Embryonic facial prominence (tissue), 1 donor: Measurements from ENCODE around the gene CTBP2.

ENCODE experiments used
- DNase-seq: peaks from one replicate; pipeline ENCODE4 v3.0.0-alpha.2; 2016; ENCODE audit errors: extremely low spot score

Gene CTBP2

DNA sequence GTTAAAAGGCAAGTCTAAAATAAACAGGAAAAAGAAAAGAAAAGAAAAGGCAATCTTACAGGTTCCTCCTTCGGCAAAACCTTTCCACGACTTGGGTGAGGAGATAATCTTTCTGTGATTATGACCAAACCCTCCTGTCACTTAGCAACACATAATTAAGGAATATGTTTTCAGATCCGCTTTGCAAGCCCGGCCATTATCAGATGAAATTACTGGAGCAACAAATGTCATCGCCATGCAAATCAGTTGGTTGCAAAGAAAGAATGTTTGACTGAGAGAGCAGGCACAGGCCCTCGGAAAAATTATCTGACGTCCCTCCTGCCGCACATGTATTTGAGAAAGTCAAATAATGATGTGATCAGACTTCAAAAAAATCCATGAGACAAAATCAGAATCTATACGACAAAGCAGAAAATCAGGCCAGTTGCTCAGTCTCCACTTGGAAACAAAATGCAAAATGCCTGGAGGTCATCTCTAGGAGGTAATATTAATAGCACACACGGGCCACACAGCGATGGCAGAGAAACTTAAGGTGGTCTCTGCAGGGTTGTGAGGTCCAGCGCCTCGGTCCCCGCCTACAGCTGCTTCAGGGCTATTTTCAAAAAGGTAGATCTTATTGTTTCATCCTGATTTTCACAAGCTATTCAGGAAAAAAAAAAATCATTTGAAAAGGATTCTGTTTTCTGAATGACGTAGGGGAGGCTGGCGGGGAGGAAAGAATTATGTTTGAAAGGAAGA, 135.7 kb downstream of the CTBP2 start:
- DNase-seq = no peak

DNA sequence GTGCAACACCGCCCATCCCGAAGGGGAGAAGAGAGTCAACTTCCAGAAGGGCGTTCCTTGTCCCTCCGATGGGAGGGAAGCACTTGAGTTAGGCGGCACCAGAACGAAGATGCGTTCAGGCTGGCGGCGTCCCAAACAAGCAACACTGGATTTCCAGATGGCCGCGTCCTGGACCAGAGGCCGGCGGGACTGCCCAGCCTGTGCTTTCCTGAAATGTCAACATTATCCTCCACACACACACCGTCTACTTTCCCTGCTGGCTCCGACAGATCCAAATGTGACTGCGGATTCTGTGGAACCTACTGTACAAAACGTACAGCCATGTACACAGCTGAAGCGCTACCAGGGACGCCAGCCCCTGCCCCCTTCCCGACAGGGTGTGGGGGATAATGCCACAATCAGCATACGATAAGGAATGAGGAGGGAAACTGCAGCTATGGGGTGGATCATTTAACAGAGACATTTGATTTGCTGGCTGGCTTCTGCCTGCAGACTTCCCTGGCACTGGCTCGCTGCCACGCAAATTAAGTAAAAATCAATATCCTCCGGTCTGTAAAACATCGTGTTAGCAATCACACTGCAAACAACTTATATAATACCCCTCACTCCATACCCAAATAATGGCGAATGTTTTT, 136.4 kb downstream of the CTBP2 start:
- DNase-seq = no peak

GRCh38 chr10:125023255-125023654, 137.1 kb downstream of the CTBP2 start:
- no peak for DNase-seq

DNA sequence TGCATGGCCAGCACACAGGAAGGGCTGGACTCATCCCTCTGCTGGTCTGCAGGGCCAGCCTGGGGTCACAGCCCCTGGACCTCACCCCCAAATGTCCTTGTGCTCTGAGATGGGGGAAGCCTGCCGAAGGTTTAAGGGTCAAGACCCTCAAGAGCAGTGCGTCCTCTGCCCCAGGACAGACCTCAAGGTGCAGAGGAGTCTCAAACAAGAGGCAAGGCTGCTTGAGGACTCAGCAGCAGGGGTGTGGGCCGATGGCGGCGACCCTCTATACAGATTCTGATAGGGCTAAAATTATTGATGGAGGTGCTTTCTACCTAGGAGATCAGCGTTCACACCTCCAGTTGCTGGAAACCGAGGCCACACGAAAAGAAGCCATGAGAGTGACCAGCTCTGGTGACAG, 137.7 kb downstream of the CTBP2 start:
- DNase-seq = no peak

DNA sequence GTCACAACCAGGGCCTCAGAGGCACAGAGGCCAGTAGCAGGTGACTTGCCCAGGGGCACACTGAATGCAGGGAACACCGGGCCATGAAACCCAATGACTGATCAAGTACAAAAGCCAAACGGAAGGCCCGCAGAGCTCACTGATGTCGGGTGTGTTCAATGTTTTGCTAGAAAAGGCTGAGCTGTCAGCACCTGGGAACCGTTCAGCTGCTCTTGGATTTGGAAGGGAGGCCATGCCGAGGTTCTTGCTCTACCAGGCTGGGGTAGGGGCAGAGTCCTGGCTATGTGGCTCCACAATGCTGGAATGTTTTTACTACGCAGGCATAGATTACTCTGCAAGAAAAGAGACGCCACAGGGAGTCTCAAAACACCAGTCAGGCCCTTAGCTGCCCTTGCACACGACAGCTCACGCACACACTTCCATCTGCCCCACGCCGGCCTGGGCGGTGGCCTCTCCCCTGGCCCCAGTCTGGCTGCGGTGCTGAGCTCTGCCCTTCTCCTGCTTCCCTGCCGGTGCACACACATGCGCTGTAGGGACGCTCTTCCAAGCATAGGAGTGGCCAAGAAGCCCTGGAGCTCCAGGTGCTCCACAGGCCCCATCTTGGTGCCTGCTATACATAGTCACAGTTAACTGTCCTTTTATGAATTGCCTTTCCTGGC, 138.5 kb downstream of the CTBP2 start:
- DNase-seq = no peak

DNA sequence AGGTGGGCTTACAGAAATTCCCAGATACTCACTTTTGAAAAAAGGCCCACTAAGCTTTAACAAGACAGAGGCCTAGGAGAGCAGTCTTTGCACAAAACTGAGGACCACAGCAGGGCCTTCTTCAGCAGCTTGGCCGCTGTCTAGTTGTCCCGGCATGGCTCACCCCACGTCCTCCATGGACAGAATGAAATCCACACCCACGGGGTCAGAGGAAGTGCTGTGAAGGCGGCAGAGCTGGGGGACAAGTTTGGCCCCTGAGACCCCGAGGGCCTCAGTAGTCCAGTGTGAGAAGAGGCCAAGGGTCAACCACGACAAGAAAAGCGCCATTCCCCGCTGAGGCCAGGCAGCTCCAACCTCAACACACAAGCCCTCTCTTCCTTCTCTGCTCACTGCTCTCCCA, 139.5 kb downstream of the CTBP2 start:
- DNase-seq = no peak

- no peak for DNase-seq
Observed at GRCh38 chr10:125020386-125020785, 140.0 kb downstream of the CTBP2 start.

DNA sequence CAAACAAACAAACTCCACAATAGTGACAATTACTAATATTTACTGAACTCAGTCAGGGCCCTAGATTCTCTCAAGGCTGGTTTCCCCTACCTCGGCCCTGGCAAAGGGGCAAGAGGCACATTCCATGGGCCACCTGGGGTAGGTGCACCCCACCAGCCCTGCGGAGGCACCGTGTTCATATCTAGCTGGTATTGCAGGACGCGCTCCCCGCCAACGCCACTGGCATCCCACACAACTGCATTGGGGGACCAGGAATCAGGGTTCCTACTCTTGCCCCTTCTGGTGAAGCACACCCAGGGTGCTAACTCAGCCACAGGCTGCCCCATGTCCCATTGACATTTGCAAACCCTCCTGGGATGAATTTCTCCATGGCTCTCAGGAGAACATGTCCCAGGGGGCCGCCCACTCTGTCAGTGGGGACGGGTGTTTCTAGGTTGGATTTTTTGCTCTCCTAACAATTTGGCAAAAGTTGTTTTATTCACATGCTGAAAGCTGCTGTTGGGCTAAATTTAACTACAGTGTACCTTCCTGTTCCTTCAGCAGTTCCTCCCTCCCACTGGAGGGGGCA, 141.7 kb downstream of the CTBP2 start:
- no peak for DNase-seq

DNA sequence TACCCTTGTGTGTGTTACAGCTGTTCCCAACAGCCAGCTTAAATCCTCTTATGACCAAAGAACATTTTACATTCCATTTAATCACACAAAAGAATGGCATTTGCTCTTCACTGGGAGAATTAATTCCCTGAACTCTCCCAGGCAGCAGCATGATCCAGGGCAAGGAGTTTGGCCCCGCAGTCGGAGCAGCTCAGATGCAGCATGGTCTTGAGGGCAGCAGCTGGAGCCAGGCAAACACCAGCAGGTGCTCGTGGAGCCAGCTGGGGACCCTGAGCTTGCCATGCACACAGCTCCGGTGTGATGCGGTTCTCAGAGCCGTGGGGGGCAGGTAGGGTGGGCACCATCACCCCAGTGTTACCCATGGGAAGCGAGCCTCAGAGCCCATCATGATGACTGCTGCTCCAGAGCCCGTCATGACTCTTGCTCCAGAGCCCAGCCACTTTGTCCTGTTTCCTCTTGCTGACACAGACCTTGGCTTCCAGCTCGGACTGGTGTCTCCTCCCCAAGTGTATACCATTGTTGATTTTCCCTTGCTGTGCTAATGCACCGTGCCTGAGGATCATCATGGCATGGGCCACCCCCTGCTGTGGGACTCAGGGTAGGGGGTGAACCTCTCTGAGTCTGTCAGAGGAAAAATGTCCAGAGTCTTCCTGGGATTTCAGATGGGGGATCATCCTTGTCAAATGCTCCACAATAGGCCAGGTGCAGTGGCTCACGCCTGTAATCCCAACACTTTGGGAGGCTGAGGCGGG, 142.6 kb downstream of the CTBP2 start:
- no peak for DNase-seq

DNA sequence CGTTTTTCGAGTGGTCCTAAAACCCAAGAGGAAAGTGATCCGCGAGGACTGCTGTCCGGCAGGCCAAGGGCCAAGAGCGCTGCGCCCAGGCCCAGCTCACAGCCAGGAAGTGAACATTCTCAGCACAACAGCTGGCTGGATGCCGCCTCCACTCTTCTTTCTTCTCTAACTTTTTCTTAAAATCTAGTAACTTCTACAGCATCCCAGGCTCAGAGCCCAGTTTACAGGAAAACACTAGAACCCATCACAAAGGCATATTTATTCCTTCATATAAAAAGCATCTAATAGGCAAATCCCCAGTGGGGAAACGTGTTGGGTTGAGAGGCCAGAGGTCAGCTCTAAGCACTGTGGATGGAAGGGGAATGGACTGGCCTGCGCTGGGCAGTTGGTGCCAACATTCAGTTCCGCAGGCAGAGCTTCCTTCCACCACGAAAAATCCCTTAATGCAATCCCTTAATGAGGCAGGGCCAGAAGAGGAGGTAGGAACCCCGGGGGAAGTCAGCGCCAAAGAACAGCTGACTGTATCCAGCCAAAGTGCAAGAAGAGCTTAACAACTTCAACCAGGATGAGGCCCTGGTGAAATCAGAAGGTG, 143.7 kb downstream of the CTBP2 start:
- no peak for DNase-seq

- DNase-seq = no peak
Observed at GRCh38 chr10:125016123-125016522, 144.2 kb downstream of the CTBP2 start.

GRCh38 chr10:125015356-125015944, 144.9 kb downstream of the CTBP2 start:
- no peak for DNase-seq

- no peak for DNase-seq
Observed at GRCh38 chr10:125014836-125015355, 145.5 kb downstream of the CTBP2 start.

DNA sequence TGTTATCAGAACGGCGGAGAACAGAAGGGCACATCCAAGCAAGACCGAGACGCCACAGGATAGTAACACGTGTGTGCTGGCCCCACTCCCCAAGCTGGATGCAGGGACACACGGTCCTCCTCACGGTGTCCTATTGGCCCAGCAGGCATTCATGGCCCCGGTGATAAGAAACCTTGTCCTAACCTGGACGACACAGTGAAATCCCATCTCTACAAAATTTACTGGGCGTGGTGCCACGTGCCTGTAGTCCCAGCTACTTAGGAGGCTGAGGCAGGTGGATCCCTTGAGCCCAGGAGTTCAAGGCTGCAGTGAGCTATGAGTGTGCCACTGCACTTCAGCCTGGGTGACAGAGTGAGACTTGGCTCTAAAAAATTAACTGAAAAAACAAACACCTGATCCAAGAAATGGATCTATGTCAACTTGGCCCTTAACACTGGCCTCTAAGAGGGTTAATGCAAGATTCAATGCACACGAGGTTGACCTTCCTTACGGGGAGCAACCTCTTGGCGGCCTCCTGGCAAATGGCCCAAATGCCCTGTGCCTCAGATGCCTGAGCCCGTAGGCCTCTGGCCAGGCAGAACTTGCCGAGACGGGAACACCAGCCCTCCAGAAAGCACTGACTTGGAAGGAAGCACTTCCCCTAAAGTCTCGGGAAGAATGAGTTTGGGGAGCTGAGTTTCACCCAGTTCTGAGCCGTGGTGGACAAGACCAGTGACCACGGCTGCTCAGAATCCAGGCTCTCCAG, 146.1 kb downstream of the CTBP2 start:
- no peak for DNase-seq

- no peak for DNase-seq
Observed at GRCh38 chr10:125013529-125013872, 146.9 kb downstream of the CTBP2 start.

DNA sequence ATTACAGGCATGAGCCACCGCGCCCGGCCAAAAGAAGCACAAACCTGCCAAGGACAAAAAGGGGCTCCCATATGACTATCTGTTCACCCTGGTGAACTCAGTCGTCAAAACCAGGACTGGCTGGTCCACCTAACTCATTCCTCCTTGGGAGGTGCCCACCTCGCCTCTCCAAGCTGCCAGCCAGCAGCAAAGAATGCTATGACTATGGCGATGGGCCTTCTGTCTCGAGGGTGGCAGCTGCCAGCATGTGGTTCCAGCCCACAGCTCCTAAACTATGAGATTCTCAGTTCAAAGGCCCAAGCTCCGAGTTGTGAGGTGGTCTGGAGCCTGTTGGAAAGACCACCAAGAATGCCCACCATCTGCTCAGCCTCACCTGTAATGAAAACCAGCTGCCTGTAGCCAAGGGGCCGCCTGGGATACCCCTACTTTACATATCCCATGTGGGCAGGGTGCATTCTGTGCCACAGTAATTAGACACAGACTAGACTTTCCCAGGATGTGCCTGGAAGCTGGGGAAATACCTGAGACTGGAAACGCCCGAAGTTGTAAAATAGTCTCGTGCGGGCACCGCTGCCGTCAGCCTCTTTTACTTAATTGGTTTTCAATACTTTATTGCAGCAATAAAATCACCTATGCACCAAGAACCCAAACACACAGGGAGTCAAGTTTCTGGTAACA, 147.4 kb downstream of the CTBP2 start:
- no peak for DNase-seq

- no peak for DNase-seq
Observed at GRCh38 chr10:125011926-125012705, 148.2 kb downstream of the CTBP2 start.

GRCh38 chr10:125011171-125011925, 149.0 kb downstream of the CTBP2 start:
- DNase-seq = no peak
